A549 (cell line): Measurements from ENCODE around the gene HIGD1C.

Experiments used
- EP300 ChIP-seq, 2 experiments: fragments of >200 bp; sonication (Bioruptor Twin); formaldehyde crosslinking; IDR thresholded peaks; 2 replicates in 1 of 2; 3 replicates in 1 of 2; pipeline ENCODE4 v1.6.1; 2016 to 2017
- MYC ChIP-seq: IDR thresholded peaks from 2 replicates; pipeline ENCODE4 v1.6.1; 2012; ENCODE audit warnings: mild to moderate bottlenecking, inconsistent platforms, low read length, improper control_type of control experiment, borderline replicate concordance
- NR3C1 ChIP-seq: fragments of >200 bp; sonication (Bioruptor Twin); formaldehyde crosslinking; IDR thresholded peaks from 3 replicates; pipeline ENCODE4 v1.6.1; 2017
- POLR2A ChIP-seq: IDR thresholded peaks from 2 replicates; pipeline ENCODE4 v1.6.1; 2012; ENCODE audit warnings: mild to moderate bottlenecking, low read length
- ZNF302 ChIP-seq: fragments of 250-450 bp; sonication (Bioruptor Pico); IDR thresholded peaks from 2 replicates; pipeline ENCODE4 v1.9.0; 2021; ENCODE audit warnings: inconsistent platforms, mild to moderate bottlenecking, moderate library complexity
- TF ChIP-seq, protein P1 (sequence below): fragments of 200-600 bp; sonication (generic); IDR thresholded peaks from 2 replicates; pipeline ENCODE4 v1.6.1; 2016; ENCODE audit warnings: antibody characterized with exemption, mild to moderate bottlenecking, moderate library complexity
- TF ChIP-seq, protein P2 (sequence below): fragments of >200 bp; sonication (Bioruptor Twin); formaldehyde crosslinking; IDR thresholded peaks from 3 replicates; pipeline ENCODE4 v1.5.1; 2016
- TF ChIP-seq, protein P3 (sequence below): IDR thresholded peaks from 2 replicates; pipeline ENCODE4 v1.6.1; 2012; ENCODE audit warnings: low read depth, borderline replicate concordance
- TF ChIP-seq, protein P4 (sequence below): fragments of 450-650 bp; IDR thresholded peaks from 2 replicates; pipeline ENCODE4 v1.6.1; 2014; ENCODE audit warnings: antibody characterized with exemption

DNA sequence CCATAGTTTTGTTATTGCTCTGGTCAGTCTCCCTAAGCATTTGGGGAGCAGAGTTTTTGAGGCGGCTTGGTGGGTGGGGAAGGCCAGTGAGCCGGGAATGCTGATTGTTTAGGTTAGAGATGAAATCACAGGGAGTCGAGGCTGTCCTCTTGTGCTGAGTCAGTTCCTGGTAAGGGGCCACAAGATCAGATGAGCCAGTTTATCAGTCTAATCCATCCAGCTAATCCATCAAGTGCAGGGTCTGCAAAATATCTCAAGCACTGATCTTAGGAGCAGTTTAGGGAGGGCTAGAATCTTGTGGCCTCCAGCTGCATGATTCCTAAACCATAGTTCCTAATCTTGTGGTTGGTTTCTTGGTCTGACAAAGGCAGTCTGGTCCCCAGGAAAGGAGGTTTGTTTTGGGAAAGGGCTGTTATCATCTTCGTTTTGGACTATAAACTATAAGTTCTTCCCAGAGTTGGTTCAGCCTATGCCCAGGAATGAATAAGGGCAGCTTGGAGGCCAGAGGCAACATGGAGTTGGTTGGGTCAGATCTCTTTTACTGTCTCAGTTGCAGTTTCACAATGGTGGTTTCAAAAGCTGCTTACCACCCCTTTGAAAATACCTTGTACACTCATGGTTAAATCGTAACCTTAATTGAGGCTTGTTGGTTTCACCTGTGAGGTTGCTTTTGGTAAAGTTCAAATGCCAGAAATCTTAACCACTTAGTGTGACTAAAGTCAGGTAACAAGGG lies 33.6 kb upstream of the HIGD1C start:
- TF ChIP-seq, protein P1, sequence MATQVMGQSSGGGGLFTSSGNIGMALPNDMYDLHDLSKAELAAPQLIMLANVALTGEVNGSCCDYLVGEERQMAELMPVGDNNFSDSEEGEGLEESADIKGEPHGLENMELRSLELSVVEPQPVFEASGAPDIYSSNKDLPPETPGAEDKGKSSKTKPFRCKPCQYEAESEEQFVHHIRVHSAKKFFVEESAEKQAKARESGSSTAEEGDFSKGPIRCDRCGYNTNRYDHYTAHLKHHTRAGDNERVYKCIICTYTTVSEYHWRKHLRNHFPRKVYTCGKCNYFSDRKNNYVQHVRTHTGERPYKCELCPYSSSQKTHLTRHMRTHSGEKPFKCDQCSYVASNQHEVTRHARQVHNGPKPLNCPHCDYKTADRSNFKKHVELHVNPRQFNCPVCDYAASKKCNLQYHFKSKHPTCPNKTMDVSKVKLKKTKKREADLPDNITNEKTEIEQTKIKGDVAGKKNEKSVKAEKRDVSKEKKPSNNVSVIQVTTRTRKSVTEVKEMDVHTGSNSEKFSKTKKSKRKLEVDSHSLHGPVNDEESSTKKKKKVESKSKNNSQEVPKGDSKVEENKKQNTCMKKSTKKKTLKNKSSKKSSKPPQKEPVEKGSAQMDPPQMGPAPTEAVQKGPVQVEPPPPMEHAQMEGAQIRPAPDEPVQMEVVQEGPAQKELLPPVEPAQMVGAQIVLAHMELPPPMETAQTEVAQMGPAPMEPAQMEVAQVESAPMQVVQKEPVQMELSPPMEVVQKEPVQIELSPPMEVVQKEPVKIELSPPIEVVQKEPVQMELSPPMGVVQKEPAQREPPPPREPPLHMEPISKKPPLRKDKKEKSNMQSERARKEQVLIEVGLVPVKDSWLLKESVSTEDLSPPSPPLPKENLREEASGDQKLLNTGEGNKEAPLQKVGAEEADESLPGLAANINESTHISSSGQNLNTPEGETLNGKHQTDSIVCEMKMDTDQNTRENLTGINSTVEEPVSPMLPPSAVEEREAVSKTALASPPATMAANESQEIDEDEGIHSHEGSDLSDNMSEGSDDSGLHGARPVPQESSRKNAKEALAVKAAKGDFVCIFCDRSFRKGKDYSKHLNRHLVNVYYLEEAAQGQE = no peak
- no peak for TF ChIP-seq POLR2A
- TF ChIP-seq, protein P2, sequence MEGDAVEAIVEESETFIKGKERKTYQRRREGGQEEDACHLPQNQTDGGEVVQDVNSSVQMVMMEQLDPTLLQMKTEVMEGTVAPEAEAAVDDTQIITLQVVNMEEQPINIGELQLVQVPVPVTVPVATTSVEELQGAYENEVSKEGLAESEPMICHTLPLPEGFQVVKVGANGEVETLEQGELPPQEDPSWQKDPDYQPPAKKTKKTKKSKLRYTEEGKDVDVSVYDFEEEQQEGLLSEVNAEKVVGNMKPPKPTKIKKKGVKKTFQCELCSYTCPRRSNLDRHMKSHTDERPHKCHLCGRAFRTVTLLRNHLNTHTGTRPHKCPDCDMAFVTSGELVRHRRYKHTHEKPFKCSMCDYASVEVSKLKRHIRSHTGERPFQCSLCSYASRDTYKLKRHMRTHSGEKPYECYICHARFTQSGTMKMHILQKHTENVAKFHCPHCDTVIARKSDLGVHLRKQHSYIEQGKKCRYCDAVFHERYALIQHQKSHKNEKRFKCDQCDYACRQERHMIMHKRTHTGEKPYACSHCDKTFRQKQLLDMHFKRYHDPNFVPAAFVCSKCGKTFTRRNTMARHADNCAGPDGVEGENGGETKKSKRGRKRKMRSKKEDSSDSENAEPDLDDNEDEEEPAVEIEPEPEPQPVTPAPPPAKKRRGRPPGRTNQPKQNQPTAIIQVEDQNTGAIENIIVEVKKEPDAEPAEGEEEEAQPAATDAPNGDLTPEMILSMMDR = no peak
- TF ChIP-seq MYC = no peak
- TF ChIP-seq, protein P3, sequence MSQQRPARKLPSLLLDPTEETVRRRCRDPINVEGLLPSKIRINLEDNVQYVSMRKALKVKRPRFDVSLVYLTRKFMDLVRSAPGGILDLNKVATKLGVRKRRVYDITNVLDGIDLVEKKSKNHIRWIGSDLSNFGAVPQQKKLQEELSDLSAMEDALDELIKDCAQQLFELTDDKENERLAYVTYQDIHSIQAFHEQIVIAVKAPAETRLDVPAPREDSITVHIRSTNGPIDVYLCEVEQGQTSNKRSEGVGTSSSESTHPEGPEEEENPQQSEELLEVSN = no peak
- TF ChIP-seq EP300 (IDR thresholded peaks at IDR 0.05) = no peak
- no peak for TF ChIP-seq NR3C1
- TF ChIP-seq ZNF302 (CRISPR knock-in tag) = no peak
- TF ChIP-seq, protein P4, sequence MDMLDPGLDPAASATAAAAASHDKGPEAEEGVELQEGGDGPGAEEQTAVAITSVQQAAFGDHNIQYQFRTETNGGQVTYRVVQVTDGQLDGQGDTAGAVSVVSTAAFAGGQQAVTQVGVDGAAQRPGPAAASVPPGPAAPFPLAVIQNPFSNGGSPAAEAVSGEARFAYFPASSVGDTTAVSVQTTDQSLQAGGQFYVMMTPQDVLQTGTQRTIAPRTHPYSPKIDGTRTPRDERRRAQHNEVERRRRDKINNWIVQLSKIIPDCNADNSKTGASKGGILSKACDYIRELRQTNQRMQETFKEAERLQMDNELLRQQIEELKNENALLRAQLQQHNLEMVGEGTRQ = no peak
